ENCODE data around the gene DAB1.
"Not testable (repeated sequence)": the region's sequence is repeated elsewhere in the genome, so short reads cannot be mapped to it uniquely, and the experiment has no call there.

Gene DAB1

DNA sequence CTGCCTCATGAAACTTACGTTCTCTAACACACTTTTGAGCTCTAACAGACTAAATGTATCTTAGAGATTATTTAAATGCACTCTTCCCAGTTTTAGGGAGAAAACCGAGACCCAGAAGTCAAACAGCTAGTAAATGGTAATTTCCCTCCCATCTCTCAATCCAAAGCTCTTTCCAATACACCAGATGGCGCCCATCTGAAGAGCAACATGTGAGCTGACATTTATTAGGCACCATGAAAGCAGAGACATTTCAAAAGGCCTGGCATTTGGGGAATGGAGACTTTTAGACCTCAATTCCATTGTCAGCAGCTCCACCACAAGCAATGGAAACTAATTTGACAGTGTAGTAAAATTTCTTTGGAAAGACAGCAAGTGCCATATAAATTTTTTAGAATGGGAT, 191.4 kb downstream of the DAB1 start:
- no peak overlapping the region for H3K4me3 ChIP-seq (replicated peaks; ENCODE audit: low read depth, low read length)
- DNase-seq (ENCODE audit: extremely low read depth, insufficient read length), result no peak
- no peaks in the 10 kb centered on the region for H3K36me3 ChIP-seq (ENCODE audit: control insufficient read depth, insufficient read depth, low read length)
- H3K27me3 ChIP-seq (replicated peaks; ENCODE audit: control insufficient read depth, insufficient read depth, low read length), result no peaks in the 10 kb centered on the region
- TF ChIP-seq, protein P1, sequence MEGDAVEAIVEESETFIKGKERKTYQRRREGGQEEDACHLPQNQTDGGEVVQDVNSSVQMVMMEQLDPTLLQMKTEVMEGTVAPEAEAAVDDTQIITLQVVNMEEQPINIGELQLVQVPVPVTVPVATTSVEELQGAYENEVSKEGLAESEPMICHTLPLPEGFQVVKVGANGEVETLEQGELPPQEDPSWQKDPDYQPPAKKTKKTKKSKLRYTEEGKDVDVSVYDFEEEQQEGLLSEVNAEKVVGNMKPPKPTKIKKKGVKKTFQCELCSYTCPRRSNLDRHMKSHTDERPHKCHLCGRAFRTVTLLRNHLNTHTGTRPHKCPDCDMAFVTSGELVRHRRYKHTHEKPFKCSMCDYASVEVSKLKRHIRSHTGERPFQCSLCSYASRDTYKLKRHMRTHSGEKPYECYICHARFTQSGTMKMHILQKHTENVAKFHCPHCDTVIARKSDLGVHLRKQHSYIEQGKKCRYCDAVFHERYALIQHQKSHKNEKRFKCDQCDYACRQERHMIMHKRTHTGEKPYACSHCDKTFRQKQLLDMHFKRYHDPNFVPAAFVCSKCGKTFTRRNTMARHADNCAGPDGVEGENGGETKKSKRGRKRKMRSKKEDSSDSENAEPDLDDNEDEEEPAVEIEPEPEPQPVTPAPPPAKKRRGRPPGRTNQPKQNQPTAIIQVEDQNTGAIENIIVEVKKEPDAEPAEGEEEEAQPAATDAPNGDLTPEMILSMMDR (IDR thresholded peaks at IDR 0.05; ENCODE audit: insufficient read depth, low read length, poor library complexity, severe bottlenecking), result no peak

DNA sequence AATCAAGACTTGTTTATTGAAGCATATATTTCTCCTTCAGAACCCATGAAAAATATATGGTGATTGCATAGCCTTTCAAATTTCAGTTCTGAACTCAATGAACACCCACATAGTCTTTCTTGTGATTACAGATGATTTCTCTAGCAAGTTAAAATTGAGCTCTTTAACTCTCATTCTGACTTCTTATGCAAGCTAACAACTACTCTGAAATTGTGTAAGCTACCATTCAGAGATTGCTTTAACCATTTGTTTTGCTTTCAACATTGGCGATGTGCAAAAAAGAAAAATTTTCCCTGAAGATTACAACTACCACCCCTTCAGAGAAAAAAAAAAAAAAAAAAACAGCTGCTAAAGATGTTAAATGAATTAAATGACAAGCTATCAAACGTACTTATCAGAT, 193.9 kb downstream of the DAB1 start:
- no peaks in the 10 kb centered on the region for H3K27me3 ChIP-seq (replicated peaks; ENCODE audit: control insufficient read depth, insufficient read depth, low read length)
- TF ChIP-seq, protein P1 (IDR thresholded peaks at IDR 0.05; ENCODE audit: insufficient read depth, low read length, poor library complexity, severe bottlenecking), result no peak
- no peak for DNase-seq (ENCODE audit: extremely low read depth, insufficient read length)
- no peaks in the 10 kb centered on the region for H3K36me3 ChIP-seq (ENCODE audit: control insufficient read depth, insufficient read depth, low read length)
- no peak overlapping the region for H3K4me3 ChIP-seq (replicated peaks; ENCODE audit: low read depth, low read length)

DNA sequence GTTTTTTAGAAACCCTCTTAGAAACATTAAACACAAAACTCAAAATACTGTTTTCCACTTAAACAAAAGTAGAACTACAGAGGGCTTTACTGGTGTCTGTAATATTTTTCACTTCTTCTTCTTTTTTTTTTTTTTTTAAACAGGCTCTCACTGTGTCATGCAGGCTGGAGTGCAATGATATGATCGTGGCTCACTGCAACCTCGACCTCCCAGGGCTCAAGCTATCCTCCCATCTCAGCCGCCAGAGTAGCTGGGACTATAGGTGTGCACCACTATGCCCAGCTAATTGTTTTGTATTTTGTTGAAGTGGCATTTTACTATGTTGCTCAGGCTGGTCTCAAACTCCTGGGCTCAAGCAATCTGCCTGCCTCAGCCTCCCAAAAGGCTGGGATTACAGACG, 194.8 kb downstream of the DAB1 start:
- DNase-seq (ENCODE audit: extremely low read depth, insufficient read length), result no peak
- TF ChIP-seq, protein P1 (IDR thresholded peaks at IDR 0.05; ENCODE audit: insufficient read depth, low read length, poor library complexity, severe bottlenecking), result no peak
- Histone ChIP-seq H3K4me3 (replicated peaks; ENCODE audit: low read depth, low read length) (no peak overlapping the region), H3K36me3 (ENCODE audit: control insufficient read depth, insufficient read depth, low read length) (no peaks in the 10 kb centered on the region), H3K27me3 (replicated peaks; ENCODE audit: control insufficient read depth, insufficient read depth, low read length) (no peaks in the 10 kb centered on the region)

DNA sequence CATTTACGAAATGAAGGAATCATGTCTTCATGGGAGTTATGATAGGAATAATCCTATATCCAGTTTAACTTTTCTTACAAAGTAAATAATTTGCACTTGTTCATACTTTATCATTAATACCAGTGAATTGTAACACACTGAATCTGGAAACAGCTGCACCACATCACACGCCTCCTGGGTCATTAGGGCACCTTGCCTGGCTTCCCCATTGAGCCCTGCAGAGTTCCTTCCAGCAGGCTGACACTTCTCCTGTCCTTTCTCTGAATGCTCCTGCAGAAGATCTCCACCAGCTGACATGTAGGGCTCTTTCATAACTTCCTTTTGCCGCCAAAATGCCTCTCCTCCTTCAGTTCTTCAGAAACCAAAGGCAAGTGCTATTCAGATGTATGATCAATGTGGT, 201.1 kb downstream of the DAB1 start:
- Histone ChIP-seq H3K36me3 (ENCODE audit: control insufficient read depth, insufficient read depth, low read length) (no peaks in the 10 kb centered on the region), H3K4me3 (replicated peaks; ENCODE audit: low read depth, low read length) (no peak overlapping the region), H3K27me3 (replicated peaks; ENCODE audit: control insufficient read depth, insufficient read depth, low read length) (no peaks in the 10 kb centered on the region)
- no peak for DNase-seq (ENCODE audit: extremely low read depth, insufficient read length)
- TF ChIP-seq, protein P1 (IDR thresholded peaks at IDR 0.05; ENCODE audit: insufficient read depth, low read length, poor library complexity, severe bottlenecking), result no peak

DNA sequence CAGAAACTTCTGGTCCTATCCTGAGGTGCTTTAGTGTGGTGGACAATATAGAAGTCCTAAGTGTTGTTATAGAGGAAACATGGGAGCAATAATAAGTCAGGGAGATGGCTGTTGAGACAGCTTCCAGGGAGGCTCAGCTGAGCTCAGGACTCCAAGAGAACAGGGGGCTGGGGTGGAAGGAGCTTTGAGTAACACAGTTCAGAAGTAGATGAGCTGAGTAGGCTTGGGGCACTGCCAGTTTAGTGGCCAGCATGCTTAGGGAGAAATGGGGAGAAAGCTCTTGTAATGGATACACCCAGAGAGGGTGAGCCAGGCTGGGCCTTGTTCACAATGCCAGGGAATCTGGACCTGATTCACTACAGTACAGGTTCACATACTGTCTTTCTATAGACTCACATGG, 201.6 kb downstream of the DAB1 start:
- TF ChIP-seq, protein P1 (IDR thresholded peaks at IDR 0.05; ENCODE audit: insufficient read depth, low read length, poor library complexity, severe bottlenecking), result no peak
- Histone ChIP-seq H3K36me3 (ENCODE audit: control insufficient read depth, insufficient read depth, low read length) (no peaks in the 10 kb centered on the region), H3K4me3 (replicated peaks; ENCODE audit: low read depth, low read length) (no peak overlapping the region), H3K27me3 (replicated peaks; ENCODE audit: control insufficient read depth, insufficient read depth, low read length) (no peaks in the 10 kb centered on the region)
- no peak for DNase-seq (ENCODE audit: extremely low read depth, insufficient read length)

DNA sequence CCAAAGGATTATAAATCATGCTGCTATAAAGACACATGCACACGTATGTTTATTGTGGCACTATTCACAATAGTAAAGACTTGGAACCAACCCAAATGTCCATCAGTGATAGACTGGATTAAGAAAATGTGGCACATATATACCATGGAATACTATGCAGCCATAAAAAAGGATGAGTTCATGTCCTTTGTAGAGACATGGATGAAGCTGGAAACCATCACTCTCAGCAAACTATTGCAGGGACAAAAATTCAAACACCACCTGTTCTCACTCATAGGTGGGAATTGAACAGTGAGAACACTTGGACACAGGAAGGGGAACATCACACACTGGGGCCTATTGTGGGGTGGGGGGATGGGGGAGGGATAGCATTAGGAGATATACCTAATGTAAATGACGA, 203.0 kb downstream of the DAB1 start:
- H3K36me3 ChIP-seq (ENCODE audit: control insufficient read depth, insufficient read depth, low read length); H3K4me3 ChIP-seq (replicated peaks; ENCODE audit: low read depth, low read length); H3K27me3 ChIP-seq (replicated peaks; ENCODE audit: control insufficient read depth, insufficient read depth, low read length); DNase-seq (ENCODE audit: extremely low read depth, insufficient read length): not testable (repeated sequence)

Measured in GM06990 (cell line).